ENCODE data around the gene ZNF737.
"Not testable (repeated sequence)": the region's sequence is repeated elsewhere in the genome, so short reads cannot be mapped to it uniquely, and the experiment has no call there.

The ZNF737 gene

DNA sequence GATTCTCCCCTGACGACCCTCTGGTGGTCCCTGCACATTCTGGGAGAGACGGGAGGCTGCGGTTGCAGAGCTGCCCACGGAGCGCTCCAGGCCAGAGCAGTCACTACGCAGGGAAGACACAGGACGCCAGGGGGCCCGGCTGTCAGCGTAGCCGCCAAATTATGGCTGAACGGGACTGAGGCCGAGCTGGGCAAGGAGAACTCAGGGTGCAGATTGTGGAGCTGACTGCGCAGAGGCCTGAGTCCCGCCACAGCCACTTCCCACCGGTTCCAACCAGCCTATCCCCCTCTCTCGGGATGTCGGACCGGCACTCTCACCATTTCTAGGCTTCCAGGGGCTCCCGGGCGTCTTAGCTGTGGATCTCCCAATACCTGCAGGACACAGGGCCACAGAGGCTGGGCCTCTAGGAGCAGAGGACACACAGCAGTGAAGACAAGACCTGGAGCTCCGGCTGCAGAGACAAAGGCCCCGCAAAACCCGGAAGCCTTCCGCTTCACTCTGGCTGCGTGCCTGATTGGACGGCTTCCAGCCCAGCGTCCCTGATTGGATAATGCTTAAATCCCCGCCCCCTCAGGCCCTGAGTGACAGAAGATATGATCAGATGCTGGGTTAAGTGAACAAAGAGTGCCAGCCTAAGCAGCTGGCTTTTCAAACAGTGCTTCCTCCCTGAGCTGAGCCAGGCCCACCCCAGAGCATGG is at the start of gene ZNF737:
Gene ZNF737, minus strand, starts transcription at position 461 of the 698 bp plus-strand sequence. Its CDS starts 141 bp downstream, at position 320.
- TF ChIP-seq CTCF (IDR thresholded peaks at IDR 0.05; ENCODE audit: low read depth, low read length) = no peak
- H3K4me3 ChIP-seq (ENCODE audit: low read depth, low read length) = peak within 1 kb of the TSS; percentile 63

DNA sequence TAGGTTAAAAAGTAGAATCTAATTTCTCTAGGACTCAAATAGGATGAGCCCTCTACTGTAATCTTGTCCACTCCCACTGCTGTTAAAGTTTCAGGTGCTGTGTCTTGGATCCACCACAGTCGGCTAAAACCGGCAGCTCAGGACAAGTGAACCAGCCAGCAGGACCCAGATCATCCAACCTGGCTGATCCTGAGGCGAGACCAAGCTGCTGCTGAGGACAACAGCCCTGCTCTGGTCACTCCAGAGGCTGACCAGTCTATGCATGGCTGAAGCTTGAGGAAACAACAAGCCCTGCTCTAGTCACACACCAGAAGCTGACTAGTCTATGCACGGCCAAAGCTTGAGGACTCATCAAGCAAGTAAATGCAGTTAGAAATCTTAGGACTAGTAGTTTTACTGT is 49.4 kb upstream of the ZNF737 start:
- not testable (repeated sequence) for H3K4me3 ChIP-seq (ENCODE audit: low read depth, low read length)

GRCh38 chr19:20612711-20613316 is 47.2 kb upstream of the ZNF737 start:
- TF ChIP-seq CTCF (IDR thresholded peaks at IDR 0.05; ENCODE audit: low read depth, low read length) = no peak
- H3K4me3 ChIP-seq (ENCODE audit: low read depth, low read length) = peak overlapping the region; percentile 53

DNA sequence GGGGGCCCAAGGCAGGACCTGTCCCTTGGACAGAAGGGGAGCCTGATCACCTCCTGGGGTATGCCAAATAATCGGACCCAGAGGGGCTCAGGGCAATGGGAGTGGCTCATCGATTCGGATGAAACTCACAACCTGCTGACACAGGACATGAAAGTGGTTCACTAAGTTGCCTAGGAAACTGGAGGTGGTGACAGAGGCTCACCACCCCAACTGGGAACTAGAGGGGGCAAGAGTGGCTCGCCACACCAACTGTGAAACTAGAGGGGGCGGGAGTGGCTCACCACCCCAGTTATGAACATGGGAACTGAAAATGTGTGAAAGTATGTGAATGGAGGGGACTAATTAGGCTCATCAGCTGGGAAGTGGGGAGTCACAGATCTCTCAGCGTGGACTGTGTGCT is 46.3 kb upstream of the ZNF737 start:
- no peak for TF ChIP-seq CTCF (IDR thresholded peaks at IDR 0.05; ENCODE audit: low read depth, low read length)
- no peak overlapping the region for H3K4me3 ChIP-seq (ENCODE audit: low read depth, low read length)

DNA sequence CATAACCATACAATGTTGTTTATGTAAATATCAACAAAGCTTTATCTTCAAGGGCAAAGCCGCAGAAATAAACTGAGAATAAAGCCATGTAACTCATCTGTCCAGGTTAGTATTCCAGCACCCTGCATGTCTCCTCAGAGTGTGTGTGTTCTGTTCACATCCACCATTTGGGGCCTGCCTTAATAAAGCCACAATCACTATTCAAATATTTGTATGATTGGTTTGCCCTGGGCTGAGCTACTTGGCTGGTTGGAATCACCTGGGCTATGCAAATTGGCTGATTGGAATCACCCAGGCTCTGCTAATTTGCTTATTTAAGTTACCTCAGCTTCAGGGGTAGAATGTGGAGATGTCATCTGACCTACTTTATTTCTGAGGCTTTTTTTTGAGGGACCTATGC is 42.4 kb upstream of the ZNF737 start:
- H3K4me3 ChIP-seq (ENCODE audit: low read depth, low read length) = no peak overlapping the region
- no peak for TF ChIP-seq CTCF (IDR thresholded peaks at IDR 0.05; ENCODE audit: low read depth, low read length)

- TF ChIP-seq CTCF (IDR thresholded peaks at IDR 0.05; ENCODE audit: low read depth, low read length) = no peak
- no peak overlapping the region for H3K4me3 ChIP-seq (ENCODE audit: low read depth, low read length)
These were observed 7.0 kb downstream of the ZNF737 start for GRCh38 chr19:20558571-20558970.

DNA sequence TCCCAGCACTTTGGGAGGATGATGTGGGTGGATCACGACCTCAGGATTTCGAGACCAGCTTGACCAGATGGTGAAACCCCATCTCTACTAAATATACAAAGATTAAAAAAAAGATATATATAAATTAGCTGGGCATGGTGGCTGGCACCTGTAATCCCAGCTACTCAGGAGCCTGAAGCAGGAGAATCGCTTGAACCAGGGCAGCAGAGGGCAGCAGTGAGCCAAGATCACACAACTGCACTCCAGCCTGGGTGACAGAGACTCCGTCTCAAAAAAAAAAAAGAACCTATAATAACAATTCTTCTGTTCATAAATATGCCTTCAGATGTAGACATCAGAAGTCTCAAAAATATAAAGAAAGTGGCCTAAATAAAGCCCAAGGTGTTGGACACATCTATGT is 7.6 kb downstream of the ZNF737 start:
- no peak overlapping the region for H3K4me3 ChIP-seq (ENCODE audit: low read depth, low read length)
- no peak for TF ChIP-seq CTCF (IDR thresholded peaks at IDR 0.05; ENCODE audit: low read depth, low read length)

- H3K4me3 ChIP-seq (ENCODE audit: low read depth, low read length) = not testable (repeated sequence)
These were observed 20.8 kb downstream of the ZNF737 start for GRCh38 chr19:20544667-20545333.

GRCh38 chr19:20530303-20530702 is 35.3 kb downstream of the ZNF737 start:
- H3K4me3 ChIP-seq (ENCODE audit: low read depth, low read length) = not testable (repeated sequence)
